ENCODE measurements around the gene TMCC2.

DNA sequence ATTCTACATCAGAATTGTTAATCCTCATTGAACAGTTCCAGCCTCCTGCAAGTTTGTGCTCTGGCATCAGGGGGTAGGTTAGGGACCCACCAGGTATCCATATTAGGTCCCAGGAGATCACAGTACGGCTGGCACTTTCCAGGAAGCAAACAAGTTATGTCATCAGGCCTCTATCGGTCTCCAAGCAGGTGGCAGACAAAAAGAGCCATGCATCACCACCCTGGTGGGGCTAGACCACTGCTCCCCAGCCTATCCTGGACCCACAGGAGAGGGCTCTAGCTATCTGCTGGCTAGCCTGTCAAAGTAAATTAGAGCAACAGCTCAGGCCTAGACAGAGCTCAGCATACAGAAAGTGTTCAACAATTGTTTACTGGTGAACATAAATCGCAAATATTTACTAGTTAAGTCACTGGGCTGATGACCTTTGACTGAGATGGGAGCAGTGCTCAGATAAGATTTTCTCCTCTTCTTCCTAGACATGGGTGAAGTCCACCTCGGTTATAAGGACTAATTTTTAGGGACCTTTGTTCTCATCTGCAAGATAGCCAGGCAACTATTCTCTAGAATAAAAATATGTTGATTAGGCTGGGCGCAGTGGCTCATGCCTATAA lies 87.4 kb downstream of the TMCC2 start:
- TF ChIP-seq ZFX (IDR thresholded peaks at IDR 0.05; ENCODE audit: borderline replicate concordance): no peak
- TF ChIP-seq, protein P1, sequence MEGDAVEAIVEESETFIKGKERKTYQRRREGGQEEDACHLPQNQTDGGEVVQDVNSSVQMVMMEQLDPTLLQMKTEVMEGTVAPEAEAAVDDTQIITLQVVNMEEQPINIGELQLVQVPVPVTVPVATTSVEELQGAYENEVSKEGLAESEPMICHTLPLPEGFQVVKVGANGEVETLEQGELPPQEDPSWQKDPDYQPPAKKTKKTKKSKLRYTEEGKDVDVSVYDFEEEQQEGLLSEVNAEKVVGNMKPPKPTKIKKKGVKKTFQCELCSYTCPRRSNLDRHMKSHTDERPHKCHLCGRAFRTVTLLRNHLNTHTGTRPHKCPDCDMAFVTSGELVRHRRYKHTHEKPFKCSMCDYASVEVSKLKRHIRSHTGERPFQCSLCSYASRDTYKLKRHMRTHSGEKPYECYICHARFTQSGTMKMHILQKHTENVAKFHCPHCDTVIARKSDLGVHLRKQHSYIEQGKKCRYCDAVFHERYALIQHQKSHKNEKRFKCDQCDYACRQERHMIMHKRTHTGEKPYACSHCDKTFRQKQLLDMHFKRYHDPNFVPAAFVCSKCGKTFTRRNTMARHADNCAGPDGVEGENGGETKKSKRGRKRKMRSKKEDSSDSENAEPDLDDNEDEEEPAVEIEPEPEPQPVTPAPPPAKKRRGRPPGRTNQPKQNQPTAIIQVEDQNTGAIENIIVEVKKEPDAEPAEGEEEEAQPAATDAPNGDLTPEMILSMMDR (IDR thresholded peaks at IDR 0.05): no peak
